ENCODE measurements around the gene SLC37A1.

SLC37A1 gene

DNA sequence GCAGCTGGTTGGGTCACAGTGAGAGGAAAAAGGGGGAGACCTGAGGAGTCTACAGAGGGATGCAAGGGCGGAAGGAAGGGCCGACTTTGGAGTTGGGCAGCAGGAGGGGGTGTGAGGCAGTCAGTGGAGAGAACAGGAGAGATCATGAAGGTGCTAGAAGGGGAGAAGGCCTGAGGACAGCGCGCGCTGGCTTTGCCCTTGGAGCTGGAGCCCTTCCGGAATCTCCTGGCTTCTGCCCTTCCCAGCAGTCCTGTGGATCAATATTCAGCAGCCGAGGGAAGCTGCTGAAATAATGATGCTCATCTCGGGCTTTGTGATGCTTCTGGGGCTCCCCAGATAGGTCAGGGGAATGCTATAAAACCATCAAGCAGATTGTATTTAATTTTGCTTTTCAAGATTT, 26.7 kb downstream of the SLC37A1 start:
- H3K4me1 ChIP-seq (ENCODE audit: control insufficient read depth, insufficient read depth, low read length), result peaks cover 3% of the 10 kb centered on the region
- H3K36me3 ChIP-seq (ENCODE audit: control insufficient read depth, insufficient read depth, low read length, severe bottlenecking), result no peaks in the 10 kb centered on the region
- H3K9ac ChIP-seq (ENCODE audit: low read length), result no peak overlapping the region
- DNase-seq (ENCODE audit: low read depth), result no peak
- H3K27me3 ChIP-seq (replicated peaks; ENCODE audit: control insufficient read depth, insufficient read depth, low read length), result no peaks in the 10 kb centered on the region
- H3K4me3 ChIP-seq (ENCODE audit: low read length), result no peak overlapping the region
- no peaks in the 10 kb centered on the region for H3K9me3 ChIP-seq (ENCODE audit: control insufficient read depth, low read length)

DNA sequence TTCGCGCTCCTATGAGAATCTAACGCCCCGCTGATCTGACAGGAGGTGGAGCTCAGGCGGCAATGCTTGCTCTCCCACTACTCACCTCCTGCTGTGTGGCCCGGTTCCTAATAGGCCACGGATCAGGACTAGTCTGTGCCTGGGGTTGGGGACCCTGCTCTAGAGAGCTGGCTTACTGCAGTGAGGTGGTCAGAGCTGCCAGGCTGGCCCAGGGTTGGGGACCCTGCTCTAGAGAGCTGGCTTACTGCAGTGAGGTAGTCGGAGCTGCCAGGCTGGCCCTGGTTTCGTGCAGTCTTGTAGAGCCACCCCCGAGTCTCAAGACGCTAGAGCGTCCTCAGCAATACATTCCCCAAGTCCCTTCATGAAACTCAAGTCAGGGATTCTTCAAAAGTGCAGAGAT, 27.5 kb downstream of the SLC37A1 start:
- no peak overlapping the region for H3K9ac ChIP-seq (ENCODE audit: low read length)
- H3K9me3 ChIP-seq (ENCODE audit: control insufficient read depth, low read length), result no peaks in the 10 kb centered on the region
- no peak overlapping the region for H3K4me3 ChIP-seq (ENCODE audit: low read length)
- H3K27me3 ChIP-seq (replicated peaks; ENCODE audit: control insufficient read depth, insufficient read depth, low read length), result no peaks in the 10 kb centered on the region
- no peaks in the 10 kb centered on the region for H3K36me3 ChIP-seq (ENCODE audit: control insufficient read depth, insufficient read depth, low read length, severe bottlenecking)
- no peak for DNase-seq (ENCODE audit: low read depth)
- peaks cover 3% of the 10 kb centered on the region for H3K4me1 ChIP-seq (ENCODE audit: control insufficient read depth, insufficient read depth, low read length)

DNA sequence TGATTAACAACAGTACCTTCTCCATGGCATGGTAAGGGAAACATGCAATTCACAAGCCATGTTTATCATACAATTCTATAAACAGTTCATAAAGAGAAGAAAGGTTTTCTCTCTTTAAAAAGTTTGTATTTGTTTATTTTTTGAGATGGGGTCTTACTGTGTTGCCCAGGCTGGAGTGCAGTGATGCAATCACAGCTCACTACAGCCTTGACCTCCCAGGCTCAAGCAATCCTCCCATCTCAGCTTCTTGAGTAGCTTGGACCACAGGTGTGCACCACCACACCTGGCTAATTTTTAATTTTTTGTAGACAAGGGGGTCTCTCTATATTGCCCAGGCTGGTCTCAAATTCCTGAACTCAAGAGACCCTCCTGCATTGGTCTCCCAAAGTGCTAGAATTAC, 28.0 kb downstream of the SLC37A1 start:
- no peaks in the 10 kb centered on the region for H3K27me3 ChIP-seq (replicated peaks; ENCODE audit: control insufficient read depth, insufficient read depth, low read length)
- no peak for DNase-seq (ENCODE audit: low read depth)
- no peaks in the 10 kb centered on the region for H3K36me3 ChIP-seq (ENCODE audit: control insufficient read depth, insufficient read depth, low read length, severe bottlenecking)
- no peak overlapping the region for H3K9ac ChIP-seq (ENCODE audit: low read length)
- H3K4me3 ChIP-seq (ENCODE audit: low read length), result no peak overlapping the region
- H3K4me1 ChIP-seq (ENCODE audit: control insufficient read depth, insufficient read depth, low read length), result peaks cover 3% of the 10 kb centered on the region
- no peaks in the 10 kb centered on the region for H3K9me3 ChIP-seq (ENCODE audit: control insufficient read depth, low read length)

DNA sequence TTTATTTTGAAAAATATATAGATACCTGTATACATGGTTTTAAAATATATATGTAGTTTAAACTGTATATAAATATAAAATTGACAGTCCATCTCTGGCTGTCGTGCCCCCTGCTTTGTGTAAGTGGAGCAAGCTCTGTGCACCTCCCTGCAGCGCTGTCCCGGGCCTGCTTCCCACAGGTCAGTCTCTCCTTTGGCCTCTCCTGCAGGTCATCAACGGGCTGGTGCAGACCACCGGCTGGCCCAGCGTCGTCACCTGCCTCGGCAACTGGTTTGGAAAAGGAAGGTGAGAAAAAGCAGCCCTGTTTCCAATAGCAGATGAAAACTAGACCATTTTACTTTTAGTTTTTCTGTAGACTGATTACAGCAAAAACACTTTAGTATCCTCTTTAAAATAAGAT, 28.5 kb downstream of the SLC37A1 start:
- peaks cover 3% of the 10 kb centered on the region for H3K4me1 ChIP-seq (ENCODE audit: control insufficient read depth, insufficient read depth, low read length)
- no peak overlapping the region for H3K4me3 ChIP-seq (ENCODE audit: low read length)
- DNase-seq (ENCODE audit: low read depth), result no peak
- H3K9me3 ChIP-seq (ENCODE audit: control insufficient read depth, low read length), result no peaks in the 10 kb centered on the region
- H3K9ac ChIP-seq (ENCODE audit: low read length), result no peak overlapping the region
- H3K36me3 ChIP-seq (ENCODE audit: control insufficient read depth, insufficient read depth, low read length, severe bottlenecking), result no peaks in the 10 kb centered on the region
- H3K27me3 ChIP-seq (replicated peaks; ENCODE audit: control insufficient read depth, insufficient read depth, low read length), result no peaks in the 10 kb centered on the region

- no peaks in the 10 kb centered on the region for H3K27me3 ChIP-seq (replicated peaks; ENCODE audit: control insufficient read depth, insufficient read depth, low read length)
- H3K9me3 ChIP-seq (ENCODE audit: control insufficient read depth, low read length), result no peaks in the 10 kb centered on the region
- H3K4me1 ChIP-seq (ENCODE audit: control insufficient read depth, insufficient read depth, low read length), result peaks cover 3% of the 10 kb centered on the region
- no peak overlapping the region for H3K4me3 ChIP-seq (ENCODE audit: low read length)
- H3K9ac ChIP-seq (ENCODE audit: low read length), result no peak overlapping the region
- DNase-seq (ENCODE audit: low read depth), result no peak
- no peaks in the 10 kb centered on the region for H3K36me3 ChIP-seq (ENCODE audit: control insufficient read depth, insufficient read depth, low read length, severe bottlenecking)
These were observed 28.9 kb downstream of the SLC37A1 start for GRCh38 chr21:42542596-42542995.

- Histone ChIP-seq H3K36me3 (ENCODE audit: control insufficient read depth, insufficient read depth, low read length, severe bottlenecking) (no peaks in the 10 kb centered on the region), H3K27me3 (replicated peaks; ENCODE audit: control insufficient read depth, insufficient read depth, low read length) (no peaks in the 10 kb centered on the region), H3K9me3 (ENCODE audit: control insufficient read depth, low read length) (no peaks in the 10 kb centered on the region), H3K9ac (ENCODE audit: low read length) (no peak overlapping the region), H3K4me1 (ENCODE audit: control insufficient read depth, insufficient read depth, low read length) (peaks cover 3% of the 10 kb centered on the region), H3K4me3 (ENCODE audit: low read length) (no peak overlapping the region)
- DNase-seq (ENCODE audit: low read depth), result no peak
These were observed 29.6 kb downstream of the SLC37A1 start for GRCh38 chr21:42543106-42543847.

DNA sequence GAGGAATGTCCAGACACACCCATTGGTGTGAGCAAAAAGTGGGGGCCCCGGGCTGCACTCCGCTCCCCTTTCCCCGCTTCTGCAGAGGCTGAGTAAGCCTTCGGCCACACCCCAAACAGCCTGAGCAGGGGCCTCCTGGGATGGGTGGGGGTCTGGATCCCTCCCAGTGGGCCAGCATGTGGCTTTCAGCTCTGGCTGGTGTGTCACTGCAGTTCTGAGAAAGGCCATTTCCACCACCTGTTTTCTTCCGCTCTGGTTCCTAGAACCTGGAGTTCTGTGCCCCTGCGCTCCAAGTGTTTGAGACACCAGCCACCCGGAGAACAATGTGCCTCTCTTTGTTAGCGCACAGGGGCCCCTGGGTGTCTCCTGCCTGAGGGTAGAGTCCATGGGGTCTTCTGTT, 30.9 kb downstream of the SLC37A1 start:
- H3K4me1 ChIP-seq (ENCODE audit: control insufficient read depth, insufficient read depth, low read length), result peaks cover under 1% of the 10 kb centered on the region
- no peaks in the 10 kb centered on the region for H3K9me3 ChIP-seq (ENCODE audit: control insufficient read depth, low read length)
- no peak overlapping the region for H3K4me3 ChIP-seq (ENCODE audit: low read length)
- no peak overlapping the region for H3K9ac ChIP-seq (ENCODE audit: low read length)
- no peaks in the 10 kb centered on the region for H3K36me3 ChIP-seq (ENCODE audit: control insufficient read depth, insufficient read depth, low read length, severe bottlenecking)
- no peak for DNase-seq (ENCODE audit: low read depth)
- no peaks in the 10 kb centered on the region for H3K27me3 ChIP-seq (replicated peaks; ENCODE audit: control insufficient read depth, insufficient read depth, low read length)

- H3K4me1 ChIP-seq (ENCODE audit: control insufficient read depth, insufficient read depth, low read length), result no peaks in the 10 kb centered on the region
- H3K9ac ChIP-seq (ENCODE audit: low read length), result no peak overlapping the region
- H3K9me3 ChIP-seq (ENCODE audit: control insufficient read depth, low read length), result no peaks in the 10 kb centered on the region
- no peaks in the 10 kb centered on the region for H3K36me3 ChIP-seq (ENCODE audit: control insufficient read depth, insufficient read depth, low read length, severe bottlenecking)
- no peak for DNase-seq (ENCODE audit: low read depth)
- no peak overlapping the region for H3K4me3 ChIP-seq (ENCODE audit: low read length)
- no peaks in the 10 kb centered on the region for H3K27me3 ChIP-seq (replicated peaks; ENCODE audit: control insufficient read depth, insufficient read depth, low read length)
These were observed 31.7 kb downstream of the SLC37A1 start for GRCh38 chr21:42545317-42545716.

DNA sequence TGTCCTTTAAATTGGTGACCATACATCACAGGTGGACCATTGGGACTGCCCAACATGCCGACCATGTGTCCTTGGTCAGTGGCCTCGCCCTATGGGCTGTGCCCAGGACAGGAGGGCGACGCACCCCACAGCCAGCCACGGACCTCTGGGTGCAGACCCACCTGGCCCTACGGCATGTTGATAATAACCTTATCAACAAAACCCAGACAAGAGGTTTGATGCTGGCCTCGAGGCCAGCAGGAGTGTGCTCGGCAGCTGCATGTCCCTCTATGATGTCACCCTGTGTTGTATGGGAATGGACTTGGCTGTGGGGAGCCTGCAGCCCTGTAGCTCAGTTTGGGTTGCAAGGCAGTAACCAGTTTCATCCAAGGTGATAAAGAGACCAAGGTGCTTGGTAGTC, 32.1 kb downstream of the SLC37A1 start:
- Histone ChIP-seq H3K27me3 (replicated peaks; ENCODE audit: control insufficient read depth, insufficient read depth, low read length) (no peaks in the 10 kb centered on the region), H3K9me3 (ENCODE audit: control insufficient read depth, low read length) (no peaks in the 10 kb centered on the region), H3K9ac (ENCODE audit: low read length) (no peak overlapping the region), H3K36me3 (ENCODE audit: control insufficient read depth, insufficient read depth, low read length, severe bottlenecking) (no peaks in the 10 kb centered on the region), H3K4me3 (ENCODE audit: low read length) (no peak overlapping the region), H3K4me1 (ENCODE audit: control insufficient read depth, insufficient read depth, low read length) (no peaks in the 10 kb centered on the region)
- DNase-seq (ENCODE audit: low read depth), result no peak

DNA sequence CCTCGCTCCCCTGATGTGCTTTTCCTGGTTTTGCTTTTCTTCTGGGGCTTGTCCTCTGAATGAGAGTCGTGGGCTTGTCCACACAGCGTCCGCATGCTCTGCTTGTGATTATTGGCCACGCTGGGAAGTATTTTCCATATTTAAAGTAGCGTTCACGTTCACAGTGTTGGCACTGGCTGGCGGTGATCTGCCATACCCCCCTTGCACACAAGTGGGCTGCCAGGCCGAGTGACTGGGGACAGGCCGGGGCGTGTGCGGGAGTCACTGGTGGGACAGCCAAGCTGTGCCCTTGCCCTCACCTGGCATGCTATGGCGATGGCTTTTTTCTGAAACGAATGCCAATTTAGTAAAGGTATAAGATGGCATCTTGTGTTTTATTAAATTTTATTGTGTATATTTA, 32.8 kb downstream of the SLC37A1 start:
- Histone ChIP-seq H3K4me3 (ENCODE audit: low read length) (no peak overlapping the region), H3K9ac (ENCODE audit: low read length) (no peak overlapping the region), H3K4me1 (ENCODE audit: control insufficient read depth, insufficient read depth, low read length) (no peaks in the 10 kb centered on the region), H3K27me3 (replicated peaks; ENCODE audit: control insufficient read depth, insufficient read depth, low read length) (no peaks in the 10 kb centered on the region), H3K36me3 (ENCODE audit: control insufficient read depth, insufficient read depth, low read length, severe bottlenecking) (no peaks in the 10 kb centered on the region), H3K9me3 (ENCODE audit: control insufficient read depth, low read length) (no peaks in the 10 kb centered on the region)
- no peak for DNase-seq (ENCODE audit: low read depth)

GRCh38 chr21:42547001-42547905, 33.6 kb downstream of the SLC37A1 start:
- no peak for DNase-seq (ENCODE audit: low read depth)
- Histone ChIP-seq H3K9ac (ENCODE audit: low read length) (no peak overlapping the region), H3K4me1 (ENCODE audit: control insufficient read depth, insufficient read depth, low read length) (no peaks in the 10 kb centered on the region), H3K4me3 (ENCODE audit: low read length) (no peak overlapping the region), H3K9me3 (ENCODE audit: control insufficient read depth, low read length) (peaks cover 2% of the 10 kb centered on the region), H3K36me3 (ENCODE audit: control insufficient read depth, insufficient read depth, low read length, severe bottlenecking) (no peaks in the 10 kb centered on the region), H3K27me3 (replicated peaks; ENCODE audit: control insufficient read depth, insufficient read depth, low read length) (no peaks in the 10 kb centered on the region)

Data from adipocyte (in vitro differentiated cells).